Nephron progenitor cell (in vitro differentiated cells): ENCODE results near the gene FAM43A.
A peak's percentile ranks its signal among the peaks of the same experiment; 100 is the strongest.

Experiments used
- DNase-seq: peaks from one replicate; pipeline ENCODE4 v3.0.0; 2021
- H3K27ac Mint-ChIP-seq: 2 replicates; pipeline ENCODE4 v1.8.0; 2021; ENCODE audit warnings: mild to moderate bottlenecking, moderate library complexity, mixed read lengths
- H3K27me3 Mint-ChIP-seq: 2 replicates; pipeline ENCODE4 v1.8.0; 2021; ENCODE audit warnings: mild to moderate bottlenecking, low read depth, mixed read lengths; ENCODE audit not compliant: poor library complexity
- H3K36me3 Mint-ChIP-seq: 2 replicates; pipeline ENCODE4 v1.8.0; 2021; ENCODE audit warnings: low read depth, mixed read lengths
- H3K4me1 Mint-ChIP-seq: 2 replicates; pipeline ENCODE4 v1.8.0; 2021; ENCODE audit warnings: mixed read lengths
- H3K4me3 Mint-ChIP-seq: 2 replicates; pipeline ENCODE4 v1.8.0; 2021; ENCODE audit warnings: mild to moderate bottlenecking, moderate library complexity, mixed read lengths
- H3K9me3 Mint-ChIP-seq: 2 replicates; pipeline ENCODE4 v1.8.0; 2021; ENCODE audit warnings: mild to moderate bottlenecking, moderate library complexity, mixed read lengths
- CTCF ChIP-seq: fragments of 200-600 bp; sonication (generic); IDR thresholded peaks from 2 replicates; pipeline ENCODE4 v1.5.0; 2021; ENCODE audit warnings: antibody characterized with exemption

Gene FAM43A

GRCh38 chr3:194672876-194673275 lies 12.8 kb upstream of the FAM43A start:
- H3K9me3 Mint-ChIP-seq, result no peaks in the 10 kb centered on the region
- H3K27me3 Mint-ChIP-seq, result peaks cover 47% of the 10 kb centered on the region
- H3K4me1 Mint-ChIP-seq, result peaks cover 24% of the 10 kb centered on the region
- H3K27ac Mint-ChIP-seq, result no peak overlapping the region
- H3K4me3 Mint-ChIP-seq, result peak overlapping the region; percentile 100
- TF ChIP-seq CTCF, result no peak
- H3K36me3 Mint-ChIP-seq, result peaks cover 16% of the 10 kb centered on the region
- no peak for DNase-seq

GRCh38 chr3:194673761-194674160 lies 11.9 kb upstream of the FAM43A start:
- H3K27ac Mint-ChIP-seq, result no peak overlapping the region
- H3K9me3 Mint-ChIP-seq, result no peaks in the 10 kb centered on the region
- H3K4me1 Mint-ChIP-seq, result peaks cover 24% of the 10 kb centered on the region
- H3K4me3 Mint-ChIP-seq, result peak overlapping the region; percentile 57
- peaks cover 11% of the 10 kb centered on the region for H3K36me3 Mint-ChIP-seq
- DNase-seq, result no peak
- H3K27me3 Mint-ChIP-seq, result peaks cover 49% of the 10 kb centered on the region
- TF ChIP-seq CTCF, result no peak

- no peak for DNase-seq
- H3K4me1 Mint-ChIP-seq, result peaks cover 24% of the 10 kb centered on the region
- H3K27ac Mint-ChIP-seq, result no peak overlapping the region
Observed at GRCh38 chr3:194675081-194675640, 10.5 kb upstream of the FAM43A start.

GRCh38 chr3:194675680-194676079 lies 10.0 kb upstream of the FAM43A start:
- H3K9me3 Mint-ChIP-seq, result no peaks in the 10 kb centered on the region
- H3K27ac Mint-ChIP-seq, result no peak overlapping the region
- H3K4me3 Mint-ChIP-seq, result no peak overlapping the region
- no peak for DNase-seq
- peaks cover 65% of the 10 kb centered on the region for H3K27me3 Mint-ChIP-seq
- no peak for TF ChIP-seq CTCF
- H3K4me1 Mint-ChIP-seq, result peaks cover 19% of the 10 kb centered on the region
- H3K36me3 Mint-ChIP-seq, result no peaks in the 10 kb centered on the region

More at GRCh38 chr3:194675081-194675640, 10.5 kb upstream of the FAM43A start:
- Mint-ChIP-seq H3K9me3 (no peaks in the 10 kb centered on the region), H3K27me3 (peaks cover 59% of the 10 kb centered on the region), H3K4me3 (no peak overlapping the region), H3K36me3 (no peaks in the 10 kb centered on the region)
- TF ChIP-seq CTCF, result no peak

- peaks cover 72% of the 10 kb centered on the region for H3K27me3 Mint-ChIP-seq
- no peaks in the 10 kb centered on the region for H3K36me3 Mint-ChIP-seq
- H3K4me1 Mint-ChIP-seq, result peaks cover 18% of the 10 kb centered on the region
- H3K27ac Mint-ChIP-seq, result no peak overlapping the region
- H3K9me3 Mint-ChIP-seq, result no peaks in the 10 kb centered on the region
- DNase-seq, result no peak
- H3K4me3 Mint-ChIP-seq, result no peak overlapping the region
- TF ChIP-seq CTCF, result no peak
Observed at GRCh38 chr3:194676471-194676870, 9.2 kb upstream of the FAM43A start.

- DNase-seq, result no peak
Observed at GRCh38 chr3:194680888-194681615, 4.6 kb upstream of the FAM43A start.

More at GRCh38 chr3:194680888-194681615, 4.6 kb upstream of the FAM43A start:
- no peak overlapping the region for H3K4me3 Mint-ChIP-seq
- TF ChIP-seq CTCF, result no peak
- H3K4me1 Mint-ChIP-seq, result peaks cover 34% of the 10 kb centered on the region
- no peaks in the 10 kb centered on the region for H3K36me3 Mint-ChIP-seq
- H3K27me3 Mint-ChIP-seq, result peaks cover 70% of the 10 kb centered on the region
- H3K27ac Mint-ChIP-seq, result peak overlapping the region; percentile 41
- no peaks in the 10 kb centered on the region for H3K9me3 Mint-ChIP-seq
